HepG2 (cell line): ENCODE measurements around the gene EPB41. TPM values are rescaled to one million over a fixed set of nuclear protein-coding genes. Genes with fewer than 3 reads are reported as not detected.
A peak's percentile ranks its signal among the peaks of the same experiment; 100 is the strongest.

Experiments
- ATF1 ChIP-seq: IDR thresholded peaks from 2 replicates; pipeline ENCODE4 v1.6.1; 2016; ENCODE audit warnings: mild to moderate bottlenecking, control low read depth
- FOSL1 ChIP-seq: sonication (generic); formaldehyde crosslinking; IDR thresholded peaks from 2 replicates; pipeline ENCODE4 v1.9.0; 2021; ENCODE audit warnings: missing genetic modification reagents, borderline replicate concordance
- FOXA1 ChIP-seq, 2 experiments: fragments of 450-650 bp in 1 of 2; sonication (generic) in 1 of 2; formaldehyde crosslinking in 1 of 2; IDR thresholded peaks; 2 replicates each; pipeline versions ENCODE4 v1.4.0 to v1.6.1; 2016 to 2020; ENCODE audit warnings: missing genetic modification reagents in 1 of 2
- HBP1 ChIP-seq: IDR thresholded peaks from 2 replicates; pipeline ENCODE4 v1.6.1; 2016; ENCODE audit warnings: low read depth, control low read depth
- HOXD1 ChIP-seq: sonication (generic); formaldehyde crosslinking; IDR thresholded peaks from 2 replicates; pipeline ENCODE4 v1.5.0; 2020; ENCODE audit warnings: missing genetic modification reagents
- MZF1 ChIP-seq: sonication (generic); formaldehyde crosslinking; IDR thresholded peaks from 2 replicates; pipeline ENCODE4 v1.8.1; 2023; ENCODE audit warnings: mild to moderate bottlenecking, missing genetic modification reagents, borderline replicate concordance
- NPAS2 ChIP-seq: sonication (generic); formaldehyde crosslinking; IDR thresholded peaks from 2 replicates; pipeline ENCODE4 v1.8.0; 2022; ENCODE audit warnings: mild to moderate bottlenecking, missing genetic modification reagents, borderline replicate concordance
- NRL ChIP-seq: sonication (generic); formaldehyde crosslinking; IDR thresholded peaks from 2 replicates; pipeline ENCODE4 v1.5.0; 2020; ENCODE audit warnings: missing genetic modification reagents, mild to moderate bottlenecking, moderate library complexity, borderline replicate concordance
- REL ChIP-seq: sonication (generic); formaldehyde crosslinking; conservative IDR thresholded peaks from 2 replicates; pipeline ENCODE4 v1.8.0; 2022; ENCODE audit warnings: mild to moderate bottlenecking, missing genetic modification reagents, moderate library complexity
- THAP9 ChIP-seq: sonication (generic); formaldehyde crosslinking; IDR thresholded peaks from 2 replicates; pipeline ENCODE4; 2020; ENCODE audit warnings: missing genetic modification reagents, mild to moderate bottlenecking, borderline replicate concordance
- TOE1 ChIP-seq: sonication (generic); formaldehyde crosslinking; IDR thresholded peaks from 2 replicates; pipeline ENCODE4 v1.4.0; 2020; ENCODE audit warnings: mild to moderate bottlenecking, missing genetic modification reagents
- ZBTB4 ChIP-seq: sonication (generic); formaldehyde crosslinking; IDR thresholded peaks from 2 replicates; pipeline ENCODE4 v1.4.0; 2020; ENCODE audit warnings: missing genetic modification reagents, mild to moderate bottlenecking, borderline replicate concordance
- ZNF468 ChIP-seq: sonication (generic); formaldehyde crosslinking; IDR thresholded peaks from 2 replicates; pipeline ENCODE4 v1.8.0; 2022; ENCODE audit warnings: mild to moderate bottlenecking, moderate library complexity, missing genetic modification reagents
- ZNF776 ChIP-seq: sonication (generic); formaldehyde crosslinking; IDR thresholded peaks from 2 replicates; pipeline ENCODE4 v1.4.0; 2020; ENCODE audit warnings: mild to moderate bottlenecking, missing genetic modification reagents
- polyA plus RNA-seq, 8 experiments: library from polyadenylated mRNA; depleted of rRNA in 3 of 8; stranded (reverse) in 7 of 8; unstranded in 1 of 8; fragments of >200 nt; fragmentation: Illumina TruSeq in 4 of 8; extraction: Trizol in 4 of 8; gene quantifications; 2 replicates each; pipeline versions ENCODE4 v1.2.1 to v1.2.3, GENCODE V29; 2011 to 2016; ENCODE audit warnings: low read depth in 4 of 8, missing spikeins in 1 of 8, mixed read lengths in 1 of 8; ENCODE audit not compliant: insufficient read depth in 1 of 8
- total RNA-seq, 5 experiments: library from RNA; depleted of rRNA; stranded (reverse); fragments of >200 nt; fragmentation: Illumina TruSeq; extraction: Trizol; gene quantifications; 2 replicates each; pipeline ENCODE4 v1.2.3, GENCODE V29; 2016; ENCODE audit warnings: low read depth in 1 of 5
- TF ChIP-seq, protein P1 (sequence below): IDR thresholded peaks from 2 replicates; pipeline ENCODE4 v1.6.1; 2016
- TF ChIP-seq, protein P2 (sequence below): sonication (generic); formaldehyde crosslinking; conservative IDR thresholded peaks from 2 replicates; pipeline ENCODE4 v1.4.0; 2020; ENCODE audit warnings: missing genetic modification reagents
- TF ChIP-seq, protein P3 (sequence below): sonication (generic); formaldehyde crosslinking; IDR thresholded peaks from 2 replicates; pipeline ENCODE4 v1.5.1; 2020; ENCODE audit warnings: missing genetic modification reagents, mild to moderate bottlenecking, borderline replicate concordance

The EPB41 gene
- total and polyA plus RNA-seq, 2 of the 13 experiments (the other 11 are each of a cell fraction or from before 2014, with no cell fraction given), result 34.5 to 46.7 TPM

DNA sequence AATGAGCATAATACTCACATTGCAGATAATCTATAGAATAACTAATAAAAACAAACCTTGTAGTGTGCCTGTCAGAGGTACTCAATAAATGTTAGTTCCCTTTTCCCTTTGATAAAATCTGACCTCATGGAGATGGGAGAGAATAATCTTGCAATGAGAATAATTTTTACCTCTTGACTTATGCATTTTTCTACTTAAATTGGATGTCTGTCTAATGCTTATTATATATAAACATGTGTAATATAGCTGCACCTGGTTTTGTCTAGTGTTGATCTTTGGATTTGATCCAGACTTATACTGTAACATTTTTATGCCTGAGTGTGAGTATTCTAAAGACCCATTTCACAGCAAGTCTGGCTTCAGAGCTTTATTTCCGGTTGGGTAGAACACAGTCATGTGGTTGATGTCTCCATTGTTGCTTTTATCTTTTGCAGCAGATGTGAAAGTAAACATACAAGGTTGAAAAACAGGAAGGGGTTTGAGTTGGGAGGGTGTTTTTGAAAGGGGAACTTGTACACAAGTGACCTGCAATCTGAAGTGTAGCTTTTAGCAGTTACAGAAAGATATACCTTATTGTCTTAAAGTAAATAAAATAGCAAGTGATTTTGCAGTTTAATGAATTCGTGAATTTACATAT is 12.4 kb downstream of the EPB41 start (continued):
- TF ChIP-seq, protein P1, sequence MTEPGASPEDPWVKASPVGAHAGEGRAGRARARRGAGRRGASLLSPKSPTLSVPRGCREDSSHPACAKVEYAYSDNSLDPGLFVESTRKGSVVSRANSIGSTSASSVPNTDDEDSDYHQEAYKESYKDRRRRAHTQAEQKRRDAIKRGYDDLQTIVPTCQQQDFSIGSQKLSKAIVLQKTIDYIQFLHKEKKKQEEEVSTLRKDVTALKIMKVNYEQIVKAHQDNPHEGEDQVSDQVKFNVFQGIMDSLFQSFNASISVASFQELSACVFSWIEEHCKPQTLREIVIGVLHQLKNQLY (CRISPR knock-in tag), result 0 out of 2 replicates have a peak, but pooled peaks have one; percentile 38
- TF ChIP-seq ZBTB4 (CRISPR knock-in tag) (no peak), THAP9 (no peak), HBP1 (CRISPR knock-in tag) (no peak), FOXA1 (IDR thresholded peaks at IDR 0.05) (no peak), FOXA1 (CRISPR knock-in tag; IDR thresholded peaks at IDR 0.05) (peak; percentile 81), FOSL1 (CRISPR knock-in tag) (no peak), NPAS2 (CRISPR knock-in tag) (no peak), ATF1 (CRISPR knock-in tag) (no peak), ZNF468 (CRISPR knock-in tag) (no peak), MZF1 (CRISPR knock-in tag) (no peak), REL (no peak), NRL (CRISPR knock-in tag) (no peak), ZNF776 (CRISPR knock-in tag) (no peak), HOXD1 (no peak), TOE1 (no peak)
- TF ChIP-seq, protein P2, sequence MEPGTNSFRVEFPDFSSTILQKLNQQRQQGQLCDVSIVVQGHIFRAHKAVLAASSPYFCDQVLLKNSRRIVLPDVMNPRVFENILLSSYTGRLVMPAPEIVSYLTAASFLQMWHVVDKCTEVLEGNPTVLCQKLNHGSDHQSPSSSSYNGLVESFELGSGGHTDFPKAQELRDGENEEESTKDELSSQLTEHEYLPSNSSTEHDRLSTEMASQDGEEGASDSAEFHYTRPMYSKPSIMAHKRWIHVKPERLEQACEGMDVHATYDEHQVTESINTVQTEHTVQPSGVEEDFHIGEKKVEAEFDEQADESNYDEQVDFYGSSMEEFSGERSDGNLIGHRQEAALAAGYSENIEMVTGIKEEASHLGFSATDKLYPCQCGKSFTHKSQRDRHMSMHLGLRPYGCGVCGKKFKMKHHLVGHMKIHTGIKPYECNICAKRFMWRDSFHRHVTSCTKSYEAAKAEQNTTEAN (CRISPR knock-in tag), result 0 out of 2 replicates have a peak, but pooled peaks have one; percentile 18
- TF ChIP-seq, protein P3, sequence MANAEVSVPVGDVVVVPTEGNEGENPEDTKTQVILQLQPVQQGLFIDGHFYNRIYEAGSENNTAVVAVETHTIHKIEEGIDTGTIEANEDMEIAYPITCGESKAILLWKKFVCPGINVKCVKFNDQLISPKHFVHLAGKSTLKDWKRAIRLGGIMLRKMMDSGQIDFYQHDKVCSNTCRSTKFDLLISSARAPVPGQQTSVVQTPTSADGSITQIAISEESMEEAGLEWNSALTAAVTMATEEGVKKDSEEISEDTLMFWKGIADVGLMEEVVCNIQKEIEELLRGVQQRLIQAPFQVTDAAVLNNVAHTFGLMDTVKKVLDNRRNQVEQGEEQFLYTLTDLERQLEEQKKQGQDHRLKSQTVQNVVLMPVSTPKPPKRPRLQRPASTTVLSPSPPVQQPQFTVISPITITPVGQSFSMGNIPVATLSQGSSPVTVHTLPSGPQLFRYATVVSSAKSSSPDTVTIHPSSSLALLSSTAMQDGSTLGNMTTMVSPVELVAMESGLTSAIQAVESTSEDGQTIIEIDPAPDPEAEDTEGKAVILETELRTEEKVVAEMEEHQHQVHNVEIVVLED, result no peak
